Measurements from ENCODE around the gene FBXO44.

- TF ChIP-seq CTCF (conservative IDR thresholded peaks at IDR 0.05; ENCODE audit: low read depth in 2 of 2): no peak
- TF ChIP-seq REST (IDR thresholded peaks at IDR 0.05; ENCODE audit: unreplicated experiment): no peak
- no peak for TF ChIP-seq EZH2phosphoT487 (IDR thresholded peaks at IDR 0.05; ENCODE audit: unreplicated experiment)
- TF ChIP-seq POLR2AphosphoS5 (IDR thresholded peaks at IDR 0.05; ENCODE audit: low read depth): no peak
- no peak for TF ChIP-seq CREB1 (CRISPR knock-in tag; IDR thresholded peaks at IDR 0.05; ENCODE audit: low read depth)
- TF ChIP-seq EZH2 (IDR thresholded peaks at IDR 0.05; ENCODE audit: low read depth, unreplicated experiment): no peak
- no peak for TF ChIP-seq NANOG (IDR thresholded peaks at IDR 0.05; ENCODE audit: borderline replicate concordance)
- TF ChIP-seq, protein P1, sequence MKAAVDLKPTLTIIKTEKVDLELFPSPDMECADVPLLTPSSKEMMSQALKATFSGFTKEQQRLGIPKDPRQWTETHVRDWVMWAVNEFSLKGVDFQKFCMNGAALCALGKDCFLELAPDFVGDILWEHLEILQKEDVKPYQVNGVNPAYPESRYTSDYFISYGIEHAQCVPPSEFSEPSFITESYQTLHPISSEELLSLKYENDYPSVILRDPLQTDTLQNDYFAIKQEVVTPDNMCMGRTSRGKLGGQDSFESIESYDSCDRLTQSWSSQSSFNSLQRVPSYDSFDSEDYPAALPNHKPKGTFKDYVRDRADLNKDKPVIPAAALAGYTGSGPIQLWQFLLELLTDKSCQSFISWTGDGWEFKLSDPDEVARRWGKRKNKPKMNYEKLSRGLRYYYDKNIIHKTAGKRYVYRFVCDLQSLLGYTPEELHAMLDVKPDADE (IDR thresholded peaks at IDR 0.05): no peak
Measured at GRCh38 chr1:11653101-11653860, 1.4 kb upstream of the FBXO44 start.

Data from GM23338 (cell line).